ENCODE measurements around the gene BSG.
"Not testable (repeated sequence)": the region's sequence is repeated elsewhere in the genome, so short reads cannot be mapped to it uniquely, and the experiment has no call there.

Gene BSG

DNA sequence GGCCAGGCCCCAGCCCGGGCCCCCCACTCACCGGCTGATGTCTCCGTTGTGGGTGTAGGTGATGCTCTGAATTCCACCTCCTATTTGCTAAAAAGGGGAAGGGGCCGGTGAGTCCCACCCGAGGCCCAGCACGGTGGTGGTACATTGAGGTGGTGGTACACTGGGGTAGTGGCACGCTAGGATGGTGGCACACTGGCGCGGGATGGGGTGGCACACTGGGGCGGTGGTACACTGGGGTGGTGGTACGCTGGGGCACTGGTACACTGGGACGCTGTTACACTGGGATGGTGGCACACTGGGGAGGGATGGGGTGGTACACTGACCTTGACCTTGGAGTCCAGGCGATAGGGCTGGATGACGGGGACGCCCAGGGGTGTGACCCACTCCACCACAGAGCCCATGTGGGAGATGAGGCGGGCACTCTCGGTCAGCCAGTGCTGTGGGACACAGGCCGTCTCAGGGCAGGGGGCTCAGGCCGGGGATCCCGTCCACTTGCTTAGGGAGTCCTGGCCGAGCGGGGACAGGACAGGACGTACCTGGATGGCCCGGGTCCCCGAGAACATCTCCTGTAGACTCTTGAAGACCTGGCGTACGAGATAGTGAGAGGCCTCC is 46.4 kb downstream of the BSG start:
- TF ChIP-seq, protein P1, sequence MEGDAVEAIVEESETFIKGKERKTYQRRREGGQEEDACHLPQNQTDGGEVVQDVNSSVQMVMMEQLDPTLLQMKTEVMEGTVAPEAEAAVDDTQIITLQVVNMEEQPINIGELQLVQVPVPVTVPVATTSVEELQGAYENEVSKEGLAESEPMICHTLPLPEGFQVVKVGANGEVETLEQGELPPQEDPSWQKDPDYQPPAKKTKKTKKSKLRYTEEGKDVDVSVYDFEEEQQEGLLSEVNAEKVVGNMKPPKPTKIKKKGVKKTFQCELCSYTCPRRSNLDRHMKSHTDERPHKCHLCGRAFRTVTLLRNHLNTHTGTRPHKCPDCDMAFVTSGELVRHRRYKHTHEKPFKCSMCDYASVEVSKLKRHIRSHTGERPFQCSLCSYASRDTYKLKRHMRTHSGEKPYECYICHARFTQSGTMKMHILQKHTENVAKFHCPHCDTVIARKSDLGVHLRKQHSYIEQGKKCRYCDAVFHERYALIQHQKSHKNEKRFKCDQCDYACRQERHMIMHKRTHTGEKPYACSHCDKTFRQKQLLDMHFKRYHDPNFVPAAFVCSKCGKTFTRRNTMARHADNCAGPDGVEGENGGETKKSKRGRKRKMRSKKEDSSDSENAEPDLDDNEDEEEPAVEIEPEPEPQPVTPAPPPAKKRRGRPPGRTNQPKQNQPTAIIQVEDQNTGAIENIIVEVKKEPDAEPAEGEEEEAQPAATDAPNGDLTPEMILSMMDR (conservative IDR thresholded peaks at IDR 0.05; ENCODE audit: low read length), result no peak
- TF ChIP-seq EZH2phosphoT487 (IDR thresholded peaks at IDR 0.05; ENCODE audit: borderline replicate concordance), result no peak
- Histone ChIP-seq H3F3A (ENCODE audit: low read depth) (no peaks in the 10 kb centered on the region), H3K27me3 (ENCODE audit: insufficient read depth, low read length, poor library complexity, severe bottlenecking) (no peaks in the 10 kb centered on the region), H3K79me2 (ENCODE audit: insufficient read depth, low read length) (no peaks in the 10 kb centered on the region), H4K20me1 (ENCODE audit: insufficient read depth, low read length, poor library complexity, severe bottlenecking) (no peaks in the 10 kb centered on the region), H2AFZ (ENCODE audit: low read length) (no peak overlapping the region), H3K4me3 (ENCODE audit: low read length, poor library complexity, severe bottlenecking) (no peak overlapping the region), H3K4me2 (ENCODE audit: low read depth, low read length, poor library complexity, severe bottlenecking) (no peak overlapping the region), H3K4me1 (ENCODE audit: insufficient read depth, low read length, poor library complexity, severe bottlenecking) (no peaks in the 10 kb centered on the region), H3K9me2 (replicated peaks; ENCODE audit: low read depth, low read length) (no peaks in the 10 kb centered on the region), H3K9ac (ENCODE audit: low read depth, low read length, poor library complexity, severe bottlenecking) (no peak overlapping the region), H3K36me3 (ENCODE audit: insufficient read depth, low read length) (peaks cover 14% of the 10 kb centered on the region; the same call in 1 of the 2 replicates), H3K9me3 (ENCODE audit: insufficient read depth, low read depth, low read length) (no peaks in the 10 kb centered on the region)

DNA sequence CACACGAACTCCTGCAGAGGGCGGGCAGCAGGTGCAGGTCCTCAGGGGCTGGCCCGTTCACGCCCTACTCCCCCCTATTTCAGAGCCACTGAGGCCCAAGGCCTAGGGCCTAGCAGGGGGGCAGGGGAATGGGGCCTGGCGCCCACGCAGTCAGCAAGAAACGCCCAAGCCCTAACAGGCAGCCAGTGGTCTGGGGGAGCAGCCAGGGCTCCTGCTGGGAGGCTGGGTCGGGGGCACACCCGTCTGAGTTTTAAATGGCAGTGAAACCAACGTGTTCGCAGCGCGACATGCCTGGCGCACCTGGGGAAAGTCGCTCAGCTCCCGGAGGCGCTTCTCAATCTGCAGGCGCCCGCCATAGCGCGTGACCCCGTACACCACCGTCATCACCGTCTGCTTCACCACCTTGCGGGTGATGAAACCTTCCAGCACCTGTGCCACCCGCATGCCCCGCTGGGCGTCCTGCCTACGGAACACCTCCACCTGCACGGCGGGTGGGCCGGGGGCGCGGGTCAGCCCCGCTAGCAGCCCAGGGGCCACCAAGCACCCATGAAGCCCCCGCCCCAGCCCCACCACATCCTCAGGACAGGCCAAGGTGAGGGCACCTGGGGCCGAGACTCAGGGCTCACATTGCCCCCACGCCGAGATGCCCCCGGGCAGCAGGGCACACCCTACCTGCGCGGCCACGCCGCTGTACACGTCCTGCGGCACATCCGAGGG is 47.0 kb downstream of the BSG start:
- Histone ChIP-seq H3K4me3 (ENCODE audit: low read length, poor library complexity, severe bottlenecking) (no peak overlapping the region), H3F3A (ENCODE audit: low read depth) (no peaks in the 10 kb centered on the region), H3K4me2 (ENCODE audit: low read depth, low read length, poor library complexity, severe bottlenecking) (no peak overlapping the region), H2AFZ (ENCODE audit: low read length) (no peak overlapping the region), H4K20me1 (ENCODE audit: insufficient read depth, low read length, poor library complexity, severe bottlenecking) (no peaks in the 10 kb centered on the region), H3K9me2 (replicated peaks; ENCODE audit: low read depth, low read length) (no peaks in the 10 kb centered on the region), H3K36me3 (ENCODE audit: insufficient read depth, low read length) (peaks cover 14% of the 10 kb centered on the region; the same call in 1 of the 2 replicates), H3K27me3 (ENCODE audit: insufficient read depth, low read length, poor library complexity, severe bottlenecking) (no peaks in the 10 kb centered on the region), H3K4me1 (ENCODE audit: insufficient read depth, low read length, poor library complexity, severe bottlenecking) (no peaks in the 10 kb centered on the region), H3K79me2 (ENCODE audit: insufficient read depth, low read length) (no peaks in the 10 kb centered on the region), H3K9me3 (ENCODE audit: insufficient read depth, low read depth, low read length) (no peaks in the 10 kb centered on the region), H3K9ac (ENCODE audit: low read depth, low read length, poor library complexity, severe bottlenecking) (no peak overlapping the region)
- TF ChIP-seq, protein P1 (conservative IDR thresholded peaks at IDR 0.05; ENCODE audit: low read length), result no peak
- TF ChIP-seq EZH2phosphoT487 (IDR thresholded peaks at IDR 0.05; ENCODE audit: borderline replicate concordance), result no peak

DNA sequence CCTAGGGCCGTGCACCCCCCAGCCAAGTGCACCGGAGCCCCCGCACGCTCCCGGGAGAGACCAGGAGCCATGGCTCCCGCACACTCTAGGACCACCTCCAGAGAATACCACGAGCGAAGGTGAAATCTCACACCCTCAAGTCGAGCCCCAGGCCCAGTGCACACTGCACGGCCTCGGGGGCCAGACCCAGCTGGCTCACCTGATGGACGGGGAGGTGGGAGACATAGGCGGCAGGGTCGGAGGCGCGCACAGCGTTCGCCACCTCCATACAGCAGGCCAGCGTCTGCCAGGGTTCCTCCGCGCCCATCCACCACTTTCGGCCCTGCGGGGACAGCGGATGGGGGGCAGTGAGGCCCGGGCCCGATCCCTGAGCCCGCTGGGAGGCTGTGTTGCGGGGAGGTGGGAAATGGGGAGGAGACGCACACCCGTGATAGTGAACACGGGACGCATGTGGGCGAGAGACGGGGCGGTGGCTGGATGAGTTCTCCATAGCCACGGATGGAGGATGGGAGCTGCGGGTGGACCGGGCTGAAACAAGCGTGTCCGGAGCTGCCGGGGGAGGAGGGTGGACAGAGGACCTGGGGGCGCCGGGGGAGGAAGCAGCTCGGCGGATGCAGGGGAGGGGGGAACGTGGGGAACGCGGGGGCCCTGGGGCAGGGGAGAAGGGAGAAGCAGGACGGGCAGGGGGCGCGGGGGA is 47.9 kb downstream of the BSG start:
- Histone ChIP-seq H3K9me2 (replicated peaks; ENCODE audit: low read depth, low read length) (no peaks in the 10 kb centered on the region), H3K4me2 (ENCODE audit: low read depth, low read length, poor library complexity, severe bottlenecking) (no peak overlapping the region), H3K36me3 (ENCODE audit: insufficient read depth, low read length) (peaks cover 14% of the 10 kb centered on the region; the same call in 1 of the 2 replicates), H3F3A (ENCODE audit: low read depth) (no peaks in the 10 kb centered on the region), H3K9me3 (ENCODE audit: insufficient read depth, low read depth, low read length) (no peaks in the 10 kb centered on the region), H3K4me3 (ENCODE audit: low read length, poor library complexity, severe bottlenecking) (no peak overlapping the region), H4K20me1 (ENCODE audit: insufficient read depth, low read length, poor library complexity, severe bottlenecking) (no peaks in the 10 kb centered on the region), H2AFZ (ENCODE audit: low read length) (no peak overlapping the region), H3K27me3 (ENCODE audit: insufficient read depth, low read length, poor library complexity, severe bottlenecking) (no peaks in the 10 kb centered on the region), H3K79me2 (ENCODE audit: insufficient read depth, low read length) (no peaks in the 10 kb centered on the region), H3K4me1 (ENCODE audit: insufficient read depth, low read length, poor library complexity, severe bottlenecking) (no peaks in the 10 kb centered on the region), H3K9ac (ENCODE audit: low read depth, low read length, poor library complexity, severe bottlenecking) (no peak overlapping the region)
- no peak for TF ChIP-seq EZH2phosphoT487 (IDR thresholded peaks at IDR 0.05; ENCODE audit: borderline replicate concordance)
- TF ChIP-seq, protein P1 (conservative IDR thresholded peaks at IDR 0.05; ENCODE audit: low read length), result no peak

DNA sequence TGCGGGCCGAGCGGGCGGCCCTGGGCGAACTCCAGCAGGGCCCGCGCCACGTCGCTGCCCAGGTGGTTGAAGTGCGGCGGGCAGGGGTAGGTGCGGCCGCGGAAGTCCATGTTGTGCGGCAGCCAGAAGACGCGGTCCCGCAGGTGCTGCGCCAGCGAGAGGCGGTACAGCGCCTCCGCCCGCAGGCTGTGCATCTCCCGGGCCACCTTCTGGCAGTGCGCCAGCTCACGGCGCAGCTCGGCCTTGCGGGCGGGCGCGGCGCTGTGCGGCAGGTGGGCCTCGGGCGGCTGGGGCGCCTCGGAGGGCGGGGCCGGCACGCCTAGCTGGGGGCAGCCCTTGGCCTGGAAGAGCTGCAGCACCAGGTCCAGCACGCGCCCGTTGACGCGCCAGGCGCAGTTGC is 48.8 kb downstream of the BSG start:
- not testable (repeated sequence) for H2AFZ ChIP-seq (ENCODE audit: low read length); H3K9me2 ChIP-seq (replicated peaks; ENCODE audit: low read depth, low read length); H3K9me3 ChIP-seq (ENCODE audit: insufficient read depth, low read depth, low read length); H3K9ac ChIP-seq (ENCODE audit: low read depth, low read length, poor library complexity, severe bottlenecking); H3K4me3 ChIP-seq (ENCODE audit: low read length, poor library complexity, severe bottlenecking); H3F3A ChIP-seq (ENCODE audit: low read depth); H3K4me1 ChIP-seq (ENCODE audit: insufficient read depth, low read length, poor library complexity, severe bottlenecking); H3K4me2 ChIP-seq (ENCODE audit: low read depth, low read length, poor library complexity, severe bottlenecking); H4K20me1 ChIP-seq (ENCODE audit: insufficient read depth, low read length, poor library complexity, severe bottlenecking); H3K79me2 ChIP-seq (ENCODE audit: insufficient read depth, low read length); H3K27me3 ChIP-seq (ENCODE audit: insufficient read depth, low read length, poor library complexity, severe bottlenecking)
- peaks cover 14% of the 10 kb centered on the region; the same call in 1 of the 2 replicates for H3K36me3 ChIP-seq (ENCODE audit: insufficient read depth, low read length)

All from Loucy (cell line).